BLaER1 (cell line): ENCODE data around the gene FAF2.

Experiments
- H3K27ac ChIP-seq: shearing (Covaris generic); formaldehyde crosslinking; 2 replicates; pipeline ENCODE4 v1.8.1; 2022
- H3K27me3 ChIP-seq: shearing (Covaris generic); formaldehyde crosslinking; 2 replicates; pipeline ENCODE4 v1.8.1; 2022
- H3K36me3 ChIP-seq: shearing (Covaris generic); formaldehyde crosslinking; 2 replicates; pipeline ENCODE4 v1.8.1; 2022
- H3K4me1 ChIP-seq: shearing (Covaris generic); formaldehyde crosslinking; 2 replicates; pipeline ENCODE4 v1.8.1; 2022
- H3K4me2 ChIP-seq: shearing (Covaris generic); formaldehyde crosslinking; 2 replicates; pipeline ENCODE4 v1.8.1; 2022
- H3K4me3 ChIP-seq: shearing (Covaris generic); formaldehyde crosslinking; 2 replicates; pipeline ENCODE4 v1.8.1; 2022
- H3K9ac ChIP-seq: shearing (Covaris generic); formaldehyde crosslinking; 2 replicates; pipeline ENCODE4 v1.8.1; 2022
- H3K9me3 ChIP-seq: shearing (Covaris generic); formaldehyde crosslinking; 2 replicates; pipeline ENCODE4 v1.8.1; 2022
- H4K20me1 ChIP-seq: shearing (Covaris generic); formaldehyde crosslinking; 2 replicates; pipeline ENCODE4 v1.8.1; 2022
- Cebpa-rat ChIP-seq: shearing (Covaris generic); IDR thresholded peaks from 2 replicates; pipeline ENCODE4 v1.8.1; 2022

Gene FAF2

DNA sequence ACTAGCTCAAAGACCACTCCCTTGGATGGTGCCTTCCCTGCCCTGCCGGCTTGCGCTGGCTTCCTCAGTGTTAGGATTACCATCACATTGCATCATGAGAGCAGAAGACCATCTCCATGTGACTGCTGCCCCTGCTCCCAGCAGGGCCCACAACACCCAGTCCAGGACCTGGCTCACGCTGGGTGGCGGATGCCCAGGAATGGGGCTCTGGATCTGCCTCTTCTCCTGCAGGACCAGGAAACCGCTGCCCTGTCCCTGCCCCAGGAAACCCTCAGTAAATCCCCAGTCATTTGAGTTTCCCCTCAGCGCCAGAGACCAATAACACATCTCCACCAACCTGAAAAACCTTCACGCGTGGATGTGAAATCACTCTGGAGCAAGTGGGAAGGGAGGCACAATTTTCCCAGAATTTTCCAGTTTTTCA, 92.3 kb downstream of the FAF2 start:
- Histone ChIP-seq H3K27me3 (no peaks in the 10 kb centered on the region), H3K4me2 (peak overlapping the region; percentile 100), H3K36me3 (no peaks in the 10 kb centered on the region), H3K27ac (peak overlapping the region; percentile 91), H3K9ac (no peak overlapping the region), H4K20me1 (no peaks in the 10 kb centered on the region), H3K9me3 (no peaks in the 10 kb centered on the region), H3K4me3 (no peak overlapping the region), H3K4me1 (peaks cover 70% of the 10 kb centered on the region)
- no peak for TF ChIP-seq Cebpa-rat

DNA sequence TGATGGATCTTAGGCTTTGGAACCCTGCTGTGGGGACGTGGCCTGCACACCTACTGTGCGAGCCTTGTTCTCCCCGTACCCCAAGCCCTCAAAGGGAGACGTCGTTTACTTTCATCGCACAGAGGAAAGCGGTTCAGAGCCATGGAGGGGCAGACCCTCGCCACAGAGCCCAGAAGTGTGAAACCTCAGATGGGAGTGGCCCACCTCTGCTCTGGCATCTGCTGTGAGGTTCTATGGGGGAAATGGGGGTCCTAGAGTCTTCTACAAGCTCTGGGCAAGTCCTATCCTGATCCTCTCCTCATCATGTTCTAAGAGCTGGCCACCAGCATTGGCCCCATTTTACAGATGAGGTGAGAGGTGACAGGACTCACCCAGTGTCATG, 92.8 kb downstream of the FAF2 start:
- Histone ChIP-seq H3K9ac (peak overlapping the region; percentile 90), H3K27ac (peak overlapping the region; percentile 91), H3K27me3 (no peaks in the 10 kb centered on the region), H3K4me1 (peaks cover 68% of the 10 kb centered on the region), H3K4me2 (peak overlapping the region; percentile 100), H3K9me3 (no peaks in the 10 kb centered on the region), H3K4me3 (peak overlapping the region; percentile 79; the same call in 1 of the 2 replicates), H3K36me3 (no peaks in the 10 kb centered on the region), H4K20me1 (no peaks in the 10 kb centered on the region)
- TF ChIP-seq Cebpa-rat, result no peak

DNA sequence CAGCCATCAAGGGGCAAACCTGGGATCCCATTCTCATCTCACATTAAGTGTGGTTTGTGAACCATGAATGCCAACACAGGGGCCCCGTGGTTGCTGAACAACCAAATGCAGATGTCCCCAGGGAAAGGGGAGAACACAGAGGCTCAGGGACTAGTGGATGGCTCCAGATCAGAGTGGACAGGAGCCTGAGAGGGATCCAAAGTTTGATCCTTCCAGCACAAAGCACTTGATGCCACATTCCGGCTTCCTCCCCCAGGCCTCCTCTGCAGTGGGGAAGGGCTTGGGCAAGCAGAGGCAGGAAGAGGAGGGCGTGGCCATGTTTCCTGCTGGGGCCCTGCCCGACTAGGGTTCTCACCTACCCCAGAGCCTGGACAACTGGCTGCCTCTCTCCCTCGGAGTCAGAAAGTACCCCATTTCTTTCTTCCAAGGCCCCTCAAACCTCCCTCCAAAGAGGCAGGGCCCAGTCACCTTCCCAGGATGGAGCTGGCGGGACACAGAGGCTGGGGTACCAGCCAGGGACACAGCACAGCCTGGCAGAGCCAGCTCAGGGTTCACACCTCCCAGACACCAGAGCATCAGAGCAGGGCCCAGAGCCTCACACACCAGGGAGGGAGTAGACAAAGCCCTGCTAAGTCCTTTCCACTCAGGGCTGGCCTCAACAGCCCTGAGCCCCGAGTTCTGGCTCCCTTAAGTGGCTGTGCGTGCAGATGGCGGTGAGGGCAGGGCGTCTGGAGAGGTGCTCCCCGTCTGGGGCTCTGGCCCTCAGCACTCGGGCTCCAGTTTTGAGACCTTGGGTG, 93.4 kb downstream of the FAF2 start:
- H3K4me3 ChIP-seq, result peak overlapping the region; percentile 79
- H3K9ac ChIP-seq, result peak overlapping the region; percentile 90
- peak overlapping the region; percentile 100 for H3K4me2 ChIP-seq
- peaks cover 68% of the 10 kb centered on the region for H3K4me1 ChIP-seq
- no peaks in the 10 kb centered on the region for H3K36me3 ChIP-seq
- H3K27ac ChIP-seq, result peak overlapping the region; percentile 91
- no peaks in the 10 kb centered on the region for H4K20me1 ChIP-seq
- TF ChIP-seq Cebpa-rat, result no peak
- H3K9me3 ChIP-seq, result no peaks in the 10 kb centered on the region
- no peaks in the 10 kb centered on the region for H3K27me3 ChIP-seq

DNA sequence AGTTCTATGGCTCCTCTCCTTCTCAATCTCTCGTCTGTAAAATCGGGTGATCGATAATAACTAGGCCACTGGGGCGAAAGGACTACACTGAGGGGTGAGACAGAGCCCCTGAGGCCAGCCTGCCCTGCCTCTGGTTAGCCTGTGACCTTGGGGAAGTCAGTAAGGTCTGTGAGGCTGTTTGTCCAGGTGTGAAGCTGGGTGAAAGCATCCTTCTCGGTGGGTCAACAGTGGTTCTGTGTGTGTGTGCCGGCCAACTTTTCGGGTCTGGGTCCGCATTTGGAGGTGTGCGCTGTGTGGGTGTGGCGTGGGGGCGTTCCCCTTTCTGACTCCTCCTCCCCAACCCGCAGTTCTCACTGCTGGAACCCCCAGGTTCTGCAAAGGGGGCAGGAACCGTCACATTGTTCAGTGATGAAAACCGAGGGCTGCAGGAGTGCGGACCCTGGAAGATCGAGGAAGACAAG, 94.0 kb downstream of the FAF2 start:
- peak overlapping the region; percentile 79 for H3K4me3 ChIP-seq
- peak overlapping the region; percentile 91 for H3K27ac ChIP-seq
- H3K27me3 ChIP-seq, result no peaks in the 10 kb centered on the region
- H3K9ac ChIP-seq, result peak overlapping the region; percentile 90
- H3K9me3 ChIP-seq, result no peaks in the 10 kb centered on the region
- H4K20me1 ChIP-seq, result no peaks in the 10 kb centered on the region
- no peak for TF ChIP-seq Cebpa-rat
- H3K4me2 ChIP-seq, result peak overlapping the region; percentile 100
- no peaks in the 10 kb centered on the region for H3K36me3 ChIP-seq
- peaks cover 68% of the 10 kb centered on the region for H3K4me1 ChIP-seq

DNA sequence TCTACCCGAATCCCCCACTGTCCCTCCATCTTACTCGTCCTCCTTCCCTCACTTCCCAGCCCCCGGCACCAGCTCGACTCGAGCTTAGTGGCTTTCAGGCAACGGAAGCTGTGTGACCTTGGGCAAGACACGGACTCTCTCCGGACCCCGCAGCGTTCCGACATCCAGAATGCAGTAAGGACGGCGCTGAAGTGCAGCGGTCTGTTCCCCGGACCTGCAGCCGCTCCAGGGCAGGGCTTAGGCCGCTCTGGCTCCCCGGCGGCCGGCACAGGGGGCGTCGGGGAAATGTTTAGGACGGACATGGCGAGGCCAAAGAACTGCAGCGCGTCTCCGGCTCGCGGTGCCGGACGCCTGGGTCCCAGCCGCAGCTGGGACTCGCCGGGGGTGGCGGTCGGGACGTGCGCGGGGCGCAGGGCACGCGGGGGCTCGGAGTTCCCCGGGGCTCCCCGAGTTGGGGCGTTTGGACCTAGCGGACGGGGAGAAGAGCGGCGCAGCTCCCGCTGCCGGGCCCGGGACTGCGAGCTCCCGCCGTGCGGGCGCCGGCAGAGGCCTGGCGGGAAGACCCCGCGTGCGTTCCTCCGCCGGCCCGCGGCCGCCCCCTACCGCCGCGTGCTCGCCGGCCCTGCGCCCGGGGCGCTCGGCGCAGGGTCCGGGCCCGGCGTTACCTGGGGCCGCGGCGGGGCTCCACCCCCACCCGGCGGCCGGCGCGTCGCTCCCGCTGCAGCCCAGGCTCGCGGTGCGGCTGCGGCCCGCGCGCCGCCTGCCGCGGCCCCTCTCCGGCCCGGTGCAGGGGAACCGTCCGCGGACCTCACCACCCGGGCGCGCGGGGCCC, 94.6 kb downstream of the FAF2 start:
- Histone ChIP-seq H3K9ac (peak overlapping the region; percentile 90), H4K20me1 (no peaks in the 10 kb centered on the region), H3K4me3 (peak overlapping the region; percentile 79), H3K9me3 (no peaks in the 10 kb centered on the region), H3K36me3 (no peaks in the 10 kb centered on the region), H3K27ac (peak overlapping the region; percentile 91), H3K27me3 (no peaks in the 10 kb centered on the region), H3K4me1 (peaks cover 68% of the 10 kb centered on the region), H3K4me2 (peak overlapping the region; percentile 100)
- TF ChIP-seq Cebpa-rat, result no peak

DNA sequence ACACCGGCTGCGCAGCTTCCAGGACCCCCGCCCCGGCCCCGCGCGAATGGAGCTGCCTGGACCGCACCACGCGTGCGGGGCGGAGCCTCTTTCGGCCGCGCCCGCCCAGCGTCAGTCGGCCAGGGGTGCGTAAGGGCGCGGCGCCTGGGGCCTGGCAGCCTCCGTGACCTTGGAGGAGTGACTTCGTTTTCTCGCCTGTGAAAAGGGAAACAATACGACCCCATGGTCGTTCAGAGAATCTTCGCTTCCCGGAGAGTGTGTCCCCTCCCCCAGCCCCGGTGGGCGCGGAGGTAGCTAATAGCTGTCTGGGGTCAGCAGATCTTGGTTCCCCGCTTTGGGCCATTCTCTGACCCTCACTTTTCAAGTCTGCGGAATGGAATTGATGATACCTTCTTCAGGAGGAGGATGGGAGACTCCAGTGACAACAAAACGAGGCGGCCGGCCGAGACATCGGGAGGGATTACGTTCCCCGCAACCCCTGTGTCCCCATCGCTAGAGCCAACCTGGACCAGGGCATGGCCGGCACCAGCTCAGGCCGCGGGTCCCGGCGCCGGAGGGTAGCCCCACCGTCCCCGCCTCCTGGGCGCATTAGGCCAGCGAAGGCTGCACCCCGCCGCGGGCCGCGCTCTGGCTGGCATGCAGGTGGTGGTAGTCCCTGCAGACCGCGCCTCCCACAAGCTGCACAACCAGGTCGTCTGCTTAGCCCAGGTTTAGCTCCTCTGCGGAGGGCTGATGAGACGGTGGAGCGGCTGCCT, 95.4 kb downstream of the FAF2 start:
- peak overlapping the region; percentile 91 for H3K27ac ChIP-seq
- peak overlapping the region; percentile 100 for H3K4me2 ChIP-seq
- H3K36me3 ChIP-seq, result no peaks in the 10 kb centered on the region
- H3K9me3 ChIP-seq, result no peaks in the 10 kb centered on the region
- H3K4me1 ChIP-seq, result peaks cover 64% of the 10 kb centered on the region
- no peaks in the 10 kb centered on the region for H3K27me3 ChIP-seq
- no peaks in the 10 kb centered on the region for H4K20me1 ChIP-seq
- H3K9ac ChIP-seq, result peak overlapping the region; percentile 90
- peak overlapping the region; percentile 79 for H3K4me3 ChIP-seq
- TF ChIP-seq Cebpa-rat, result no peak

DNA sequence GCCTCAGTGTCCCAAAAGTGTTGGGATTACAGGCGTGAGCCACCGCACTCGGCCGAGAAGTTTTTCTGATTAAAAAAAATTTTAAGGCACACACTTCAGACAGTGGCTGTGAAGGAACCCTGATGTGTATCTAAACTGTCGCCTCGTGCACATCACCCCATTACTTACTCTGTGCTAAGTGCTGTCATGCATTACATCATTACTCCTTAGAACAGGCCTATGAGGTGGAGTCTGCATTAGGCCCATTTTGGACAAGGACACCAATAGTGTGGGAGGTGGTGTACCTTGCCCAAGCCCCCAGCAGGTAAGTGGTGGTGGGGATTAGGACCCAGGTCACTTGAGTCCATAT, 97.2 kb downstream of the FAF2 start:
- Histone ChIP-seq H3K36me3 (no peaks in the 10 kb centered on the region), H3K27me3 (no peaks in the 10 kb centered on the region), H3K27ac (no peak overlapping the region), H3K4me3 (no peak overlapping the region), H3K9me3 (no peaks in the 10 kb centered on the region), H4K20me1 (no peaks in the 10 kb centered on the region), H3K4me1 (peaks cover 64% of the 10 kb centered on the region), H3K4me2 (peak overlapping the region; percentile 100; the same call in 1 of the 2 replicates), H3K9ac (no peak overlapping the region)
- no peak for TF ChIP-seq Cebpa-rat

DNA sequence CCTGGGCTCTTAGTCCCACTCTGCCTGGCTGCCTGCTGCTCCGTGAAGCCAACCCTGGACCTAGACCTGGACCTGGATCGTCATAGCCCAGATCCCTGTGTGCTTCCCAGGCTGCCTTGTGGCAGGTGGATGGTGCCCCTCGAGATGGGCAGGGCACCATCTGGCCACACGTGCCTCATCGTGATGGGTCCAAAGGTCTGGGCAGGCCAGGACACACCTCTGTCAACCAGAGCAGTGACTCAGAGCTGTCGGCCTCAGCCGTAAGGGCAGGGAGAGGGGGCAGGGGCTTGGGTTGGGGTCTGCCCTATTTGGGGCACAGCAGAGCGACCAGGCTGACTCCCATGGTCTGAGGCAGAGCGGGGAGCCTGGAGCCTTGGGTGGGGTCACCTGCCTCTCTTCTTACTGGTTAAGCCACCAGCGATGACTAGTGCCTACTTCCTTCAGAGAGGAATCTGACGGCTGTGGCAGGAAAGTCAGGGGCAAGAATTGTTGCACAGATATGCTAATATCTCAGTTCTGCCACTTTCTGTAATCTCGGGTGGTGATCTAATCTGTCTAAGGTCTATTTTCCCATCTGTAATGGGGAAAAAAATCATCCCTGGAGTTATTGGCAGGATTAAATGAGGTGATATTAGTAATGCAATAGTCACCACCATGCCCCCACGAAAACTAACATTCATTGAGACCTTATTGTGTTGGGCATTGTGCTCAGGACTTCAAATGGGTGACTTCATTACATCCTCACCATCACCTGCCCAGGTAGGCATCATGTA, 97.7 kb downstream of the FAF2 start:
- H3K36me3 ChIP-seq, result no peaks in the 10 kb centered on the region
- H4K20me1 ChIP-seq, result no peaks in the 10 kb centered on the region
- H3K4me1 ChIP-seq, result peaks cover 64% of the 10 kb centered on the region
- H3K9ac ChIP-seq, result no peak overlapping the region
- H3K27me3 ChIP-seq, result no peaks in the 10 kb centered on the region
- H3K9me3 ChIP-seq, result no peaks in the 10 kb centered on the region
- H3K4me2 ChIP-seq, result no peak overlapping the region
- no peak overlapping the region for H3K27ac ChIP-seq
- no peak overlapping the region for H3K4me3 ChIP-seq
- TF ChIP-seq Cebpa-rat, result no peak

DNA sequence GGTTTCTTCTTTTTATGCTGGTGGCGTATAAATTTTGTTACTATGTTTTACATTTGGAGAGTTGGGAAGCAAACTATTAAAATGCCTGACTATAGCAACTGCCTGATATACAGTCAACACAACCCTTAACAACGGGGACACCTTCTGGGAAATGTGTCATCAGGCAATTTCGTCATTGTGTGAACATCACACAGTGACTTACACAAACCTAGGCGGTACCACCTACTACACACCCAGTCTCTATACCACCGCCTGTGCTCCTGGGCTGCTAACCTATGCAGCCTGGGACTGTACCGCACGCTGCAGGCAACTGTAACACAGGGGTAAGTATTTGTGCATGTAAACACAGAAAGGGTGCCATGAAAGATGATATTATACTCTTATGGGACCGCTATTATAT, 99.6 kb downstream of the FAF2 start:
- no peak overlapping the region for H3K4me3 ChIP-seq
- H3K27ac ChIP-seq, result no peak overlapping the region
- no peak overlapping the region for H3K9ac ChIP-seq
- no peaks in the 10 kb centered on the region for H3K27me3 ChIP-seq
- H3K9me3 ChIP-seq, result no peaks in the 10 kb centered on the region
- H4K20me1 ChIP-seq, result no peaks in the 10 kb centered on the region
- H3K4me1 ChIP-seq, result peaks cover 50% of the 10 kb centered on the region
- H3K4me2 ChIP-seq, result no peak overlapping the region
- TF ChIP-seq Cebpa-rat, result no peak
- no peaks in the 10 kb centered on the region for H3K36me3 ChIP-seq
